ENCODE results near the gene FBXL14. TPM values are rescaled to one million over a fixed set of nuclear protein-coding genes. Genes with fewer than 3 reads are reported as not detected.

Gene FBXL14
- polyA plus RNA-seq, 1 of the 3 experiments (the other 2 are of a cell fraction): 11.3 TPM

GRCh38 chr12:1590221-1590979 is 4.0 kb downstream of the FBXL14 start:
- Histone ChIP-seq H3K27ac (ENCODE audit: low read depth in 2 of 2, low read length in 1 of 2) (peak overlapping the region in 1 of 2 experiments; percentile 38; a peak in 1 of 4 replicates), H3K4me3 (ENCODE audit: low read depth in 2 of 2, low read length in 1 of 2) (peak overlapping the region; percentile 10 to 25; a peak in 1 of 4 replicates), H3K9me2 (no peaks in the 10 kb centered on the region), H3K4me1 (ENCODE audit: control insufficient read depth in 1 of 2, insufficient read depth in 2 of 2, low read depth in 1 of 2, low read length in 1 of 2) (peaks cover 31 to 32% of the 10 kb centered on the region in 2 experiments; a peak in 3 of 4 replicates), H3K9ac (no peak overlapping the region; the same call in 1 of the 2 replicates), H3K9me3 (no peaks in the 10 kb centered on the region), H3K79me2 (ENCODE audit: insufficient read depth) (peaks cover 92% of the 10 kb centered on the region), H3K36me3 (replicated peaks in 1 of 2; ENCODE audit: control insufficient read depth in 1 of 2, insufficient read depth in 2 of 2, low read length in 1 of 2) (peaks cover 10 to 14% of the 10 kb centered on the region in 2 experiments), H3K27me3 (ENCODE audit: insufficient read depth) (no peaks in the 10 kb centered on the region), H4K20me1 (ENCODE audit: insufficient read depth) (peaks cover 46% of the 10 kb centered on the region), H3F3A (replicated peaks; ENCODE audit: insufficient read depth) (peaks cover 24% of the 10 kb centered on the region), H2AFZ (ENCODE audit: low read depth) (no peak overlapping the region), H3K4me2 (peak overlapping the region; percentile 99)
- ChIA-PET CTCF (interaction anchor here (1.3 to 4.1 kb wide), 4 partner anchors 16 to 640 kb away, joined by 6 to 21 read pairs (median 11); partner anchors contain the start of genes RAD52 and WNT5B), POLR2A (interaction anchor here (0.6 kb wide), 1 partner anchor 1241 kb away, joined by 3 read pairs; no protein-coding TSS in a partner anchor)
- 83% methylated on average over 12 of the region's 12 CpGs for WGBS (ENCODE audit: low lambda C conversion rate)
- DNase-seq: no peak
- no peak for TF ChIP-seq MEF2A (IDR thresholded peaks at IDR 0.05; ENCODE audit: borderline replicate concordance, low read depth)
- peak; percentile 26; the same call in 1 of the 2 replicates for TF ChIP-seq PBX3 (IDR thresholded peaks at IDR 0.05)
- no peak for TF ChIP-seq EZH2phosphoT487 (IDR thresholded peaks at IDR 0.05; ENCODE audit: borderline replicate concordance, low read depth)

GRCh38 chr12:1588575-1588947 is 5.8 kb downstream of the FBXL14 start:
- H4K20me1 ChIP-seq (ENCODE audit: insufficient read depth): peaks cover 43% of the 10 kb centered on the region

More at GRCh38 chr12:1588575-1588947, 5.8 kb downstream of the FBXL14 start:
- H3K9me3 ChIP-seq: no peaks in the 10 kb centered on the region
- DNase-seq: no peak
- peaks cover 10 to 14% of the 10 kb centered on the region in 2 experiments for H3K36me3 ChIP-seq (replicated peaks in 1 of 2; ENCODE audit: control insufficient read depth in 1 of 2, insufficient read depth in 2 of 2, low read length in 1 of 2)
- no peaks in the 10 kb centered on the region for H3K27me3 ChIP-seq (ENCODE audit: insufficient read depth)
- H3F3A ChIP-seq (replicated peaks; ENCODE audit: insufficient read depth): peaks cover 23% of the 10 kb centered on the region
- peaks cover 100% of the 10 kb centered on the region for H3K79me2 ChIP-seq (ENCODE audit: insufficient read depth)
- peak overlapping the region; percentile 50; the same call in 1 of the 2 replicates for H3K4me2 ChIP-seq
- WGBS (ENCODE audit: low lambda C conversion rate): 93% methylated on average over 3 of the region's 3 CpGs
- H3K27ac ChIP-seq (ENCODE audit: low read depth in 2 of 2, low read length in 1 of 2): peak overlapping the region in 1 of 2 experiments; percentile 34; a peak in 2 of 4 replicates
- ChIA-PET CTCF (interaction anchor here (0.8 to 2.6 kb wide), 8 partner anchors 10 to 1012 kb away, joined by 3 to 38 read pairs (median 4); partner anchors contain the start of gene RAD52), POLR2A (no interaction called here)
- no peak for TF ChIP-seq TCF12 (IDR thresholded peaks at IDR 0.05)
- TF ChIP-seq RAD21 (IDR thresholded peaks at IDR 0.05; ENCODE audit: low read length): no peak
- no peak for TF ChIP-seq RXRA (IDR thresholded peaks at IDR 0.05; ENCODE audit: borderline replicate concordance, low read depth)
- TF ChIP-seq SMC3 (IDR thresholded peaks at IDR 0.05; ENCODE audit: low read depth, low read length): no peak
- TF ChIP-seq MXI1 (IDR thresholded peaks at IDR 0.05; ENCODE audit: low read depth, low read length): no peak
- no peak for TF ChIP-seq FOXJ3 (CRISPR knock-in tag; IDR thresholded peaks at IDR 0.05)
- TF ChIP-seq JUND (IDR thresholded peaks at IDR 0.05): no peak
- TF ChIP-seq EP300 (IDR thresholded peaks at IDR 0.05; ENCODE audit: borderline replicate concordance in 1 of 2, low read depth in 1 of 2, low read length in 1 of 2): no peak
- TF ChIP-seq GABPA (IDR thresholded peaks at IDR 0.05; ENCODE audit: low read depth): no peak
- TF ChIP-seq PBX3 (IDR thresholded peaks at IDR 0.05): no peak
- TF ChIP-seq RFX5 (IDR thresholded peaks at IDR 0.05; ENCODE audit: low read length): no peak
- no peak overlapping the region for H3K4me3 ChIP-seq (ENCODE audit: low read depth in 2 of 2, low read length in 1 of 2)
- no peak overlapping the region for H3K9ac ChIP-seq
- no peaks in the 10 kb centered on the region for H3K9me2 ChIP-seq
- peaks cover 27 to 31% of the 10 kb centered on the region in 2 experiments; a peak in 3 of 4 replicates for H3K4me1 ChIP-seq (ENCODE audit: control insufficient read depth in 1 of 2, insufficient read depth in 2 of 2, low read depth in 1 of 2, low read length in 1 of 2)
- no peak overlapping the region for H2AFZ ChIP-seq (ENCODE audit: low read depth)
